HepG2 (cell line): ENCODE data around the gene UROD. TPM values are rescaled to one million over a fixed set of nuclear protein-coding genes. Genes with fewer than 3 reads are reported as not detected.

Experiments
- ATAC-seq: fragments of 200-7000 bp; cut with Tn5 transposase; 3 replicates; pipeline ENCODE4 v1.9.1; 2020; ENCODE audit warnings: mild to moderate bottlenecking, moderate library complexity
- BruUV-seq: library from RNA; stranded (reverse); fragments of 400-500 nt; replicated peaks from 2 replicates; lab custom pipeline; 2021; lab: Mats Ljungman, UMichigan
- CTCF ChIA-PET: fragments of 300-600 bp; formaldehyde crosslinking; extraction: SDS; loops from one replicate; lab custom pipeline; 2021; ENCODE audit warnings: low total read pairs, inconsistent platforms, low intra/inter-chr PET ratio; lab: Yijun Ruan, JAX
- POLR2A ChIA-PET: fragments of 350-600 bp; sonication (Branson Sonifier 250); formaldehyde crosslinking; loops from one replicate; lab custom pipeline; 2020; ENCODE audit warnings: antibody characterized with exemption, inconsistent platforms; lab: Yijun Ruan, JAX
- DNase-seq: peaks from one replicate; pipeline ENCODE4 v3.0.0-alpha.2; 2015; ENCODE audit warnings: low spot score
- FAIRE-seq: peaks from 3 replicates; lab custom pipeline; 2011; peaks lifted over from hg19 to GRCh38; lab: Jason Lieb, UNC
- H2AFZ ChIP-seq: one replicate; pipeline ENCODE4 v1.6.1; 2011; ENCODE audit warnings: low read length, inconsistent platforms
- H3K27ac ChIP-seq: fragments of 300-600 bp; 3 replicates; pipeline ENCODE4 v1.8.0; 2011; ENCODE audit warnings: mixed run types, mild to moderate bottlenecking, mixed read lengths, low read length, inconsistent platforms; ENCODE audit not compliant: insufficient read depth; ENCODE audit errors: extremely low read length
- H3K27me3 ChIP-seq, 2 experiments: fragments of 200-600 bp in 1 of 2; 2 replicates in 1 of 2; 3 replicates in 1 of 2; pipeline versions ENCODE4 v1.6.0 to v1.8.0; 2011; ENCODE audit warnings: low read length in 2 of 2, mild to moderate bottlenecking in 2 of 2, moderate library complexity in 2 of 2, inconsistent platforms in 1 of 2; ENCODE audit not compliant: insufficient read depth in 2 of 2, control insufficient read depth in 1 of 2
- H3K36me3 ChIP-seq, 2 experiments: fragments of 200-600 bp in 1 of 2; replicated peaks in 1 of 2; 2 replicates in 1 of 2; 3 replicates in 1 of 2; pipeline versions ENCODE4 v1.5.1 to v1.8.0; 2011; ENCODE audit warnings: low read length in 2 of 2, inconsistent platforms in 1 of 2; ENCODE audit not compliant: insufficient read depth in 2 of 2, control insufficient read depth in 1 of 2
- H3K4me1 ChIP-seq: 2 replicates; pipeline ENCODE4 v1.5.1; 2012; ENCODE audit warnings: low read length, inconsistent platforms; ENCODE audit not compliant: insufficient read depth
- H3K4me2 ChIP-seq: 2 replicates; pipeline ENCODE4 v1.6.0; 2011; ENCODE audit warnings: low read depth, low read length, inconsistent platforms
- H3K4me3 ChIP-seq, 3 experiments: fragments of 200-600 bp in 1 of 3; sonication (generic), shearing (Covaris generic) in 1 of 3; replicated peaks in 1 of 3; 2 replicates each; pipeline ENCODE4 v1.5.1; 2011 to 2016; ENCODE audit warnings: low read length in 3 of 3, inconsistent platforms in 2 of 3, low read depth in 2 of 3, mild to moderate bottlenecking in 2 of 3, control low read depth in 1 of 3, mixed read lengths in 1 of 3; ENCODE audit not compliant: insufficient read depth in 1 of 3
- H3K79me2 ChIP-seq: one replicate; pipeline ENCODE4 v1.6.1; 2011; ENCODE audit warnings: low read length, inconsistent platforms; ENCODE audit not compliant: insufficient read depth
- H3K9ac ChIP-seq: 2 replicates; pipeline ENCODE4 v1.6.0; 2011; ENCODE audit warnings: mild to moderate bottlenecking, low read depth, low read length, inconsistent platforms; ENCODE audit not compliant: insufficient read depth
- H3K9me3 ChIP-seq: 2 replicates; pipeline ENCODE4 v1.5.1; 2012; ENCODE audit warnings: mild to moderate bottlenecking, low read length
- H4K20me1 ChIP-seq: 2 replicates; pipeline ENCODE4 v1.6.0; 2011; ENCODE audit warnings: inconsistent platforms, mild to moderate bottlenecking, low read length, moderate library complexity; ENCODE audit not compliant: insufficient read depth
- ARID5B ChIP-seq: IDR thresholded peaks from 2 replicates; pipeline ENCODE4 v1.4.0; 2020; ENCODE audit warnings: mild to moderate bottlenecking, missing genetic modification reagents
- CBX1 ChIP-seq: IDR thresholded peaks from one replicate; pipeline ENCODE4 v1.6.1; 2016; ENCODE audit warnings: antibody characterized with exemption, low read depth
- DR1 ChIP-seq: sonication (generic); formaldehyde crosslinking; IDR thresholded peaks from 2 replicates; pipeline ENCODE4 v1.8.0; 2021; ENCODE audit warnings: mild to moderate bottlenecking, missing genetic modification reagents, inconsistent platforms
- HNRNPK ChIP-seq: fragments of 200-400 bp; formaldehyde crosslinking; IDR thresholded peaks from 2 replicates; pipeline ENCODE4 v1.6.1; 2018; ENCODE audit warnings: low read length, low read depth, moderate library complexity, mild to moderate bottlenecking; ENCODE audit not compliant: poor library complexity, severe bottlenecking
- KDM6A ChIP-seq: IDR thresholded peaks from 2 replicates; pipeline ENCODE4 v1.6.1; 2016; ENCODE audit warnings: low read depth
- LRRFIP1 ChIP-seq: sonication (generic); formaldehyde crosslinking; conservative IDR thresholded peaks from 2 replicates; pipeline ENCODE4 v1.4.0; 2020; ENCODE audit warnings: missing genetic modification reagents
- NR2C2 ChIP-seq: sonication (generic); formaldehyde crosslinking; IDR thresholded peaks from 2 replicates; pipeline ENCODE4 v1.4.0; 2020; ENCODE audit warnings: missing genetic modification reagents, mild to moderate bottlenecking, moderate library complexity, borderline replicate concordance
- NR2F6 ChIP-seq, 2 experiments: IDR thresholded peaks; 2 replicates each; pipeline ENCODE4 v1.6.1; 2016; ENCODE audit warnings: antibody characterized with exemption in 1 of 2, mild to moderate bottlenecking in 1 of 2
- POLR2G ChIP-seq: fragments of 200-400 bp; formaldehyde crosslinking; IDR thresholded peaks from 2 replicates; pipeline ENCODE4 v1.6.1; 2018; ENCODE audit warnings: mild to moderate bottlenecking, low read depth, low read length, moderate library complexity
- RFXAP ChIP-seq: sonication (generic); formaldehyde crosslinking; IDR thresholded peaks from 2 replicates; pipeline ENCODE4 v1.4.0; 2020; ENCODE audit warnings: missing genetic modification reagents, borderline replicate concordance
- SNAPC5 ChIP-seq: sonication (generic); formaldehyde crosslinking; IDR thresholded peaks from 2 replicates; pipeline ENCODE4 v1.8.1; 2023; ENCODE audit warnings: mild to moderate bottlenecking, missing genetic modification reagents, borderline replicate concordance
- ZNF670 ChIP-seq: sonication (generic); formaldehyde crosslinking; IDR thresholded peaks from 2 replicates; pipeline ENCODE4 v1.8.0; 2022; ENCODE audit warnings: mild to moderate bottlenecking, missing genetic modification reagents, borderline replicate concordance
- ZNF678 ChIP-seq: sonication (generic); formaldehyde crosslinking; IDR thresholded peaks from 2 replicates; pipeline ENCODE4 v1.4.0; 2020; ENCODE audit warnings: mild to moderate bottlenecking, missing genetic modification reagents
- ZNF710 ChIP-seq: sonication (generic); formaldehyde crosslinking; IDR thresholded peaks from 2 replicates; pipeline ENCODE4 v1.5.0; 2020; ENCODE audit warnings: mild to moderate bottlenecking, missing genetic modification reagents, borderline replicate concordance
- ZNF720 ChIP-seq: sonication (generic); formaldehyde crosslinking; IDR thresholded peaks from 2 replicates; pipeline ENCODE4 v1.4.0; 2020; ENCODE audit warnings: missing genetic modification reagents
- WGBS: methylation state at CpG from one replicate; pipeline ENCODE4 v1.1.6; 2017; ENCODE audit warnings: low lambda C conversion rate; 5-methylcytosine and 5-hydroxymethylcytosine counted together
- in situ Hi-C: cut with HindIII; loops from 2 replicates; pipeline ENCODE4 v1.10.0; 2017; ENCODE audit warnings: low pct_unique_long_range_greater_than_20kb; ENCODE audit not compliant: extremely low pct_ligation_motif_present
- intact Hi-C: fragments of 100-400 bp; cut with micrococcal nuclease; formaldehyde crosslinking; loops from one replicate; pipeline ENCODE4 v1.10.0; 2022; ENCODE audit not compliant: unreplicated experiment
- polyA plus RNA-seq, 8 experiments: library from polyadenylated mRNA; depleted of rRNA in 3 of 8; stranded (reverse) in 7 of 8; unstranded in 1 of 8; fragments of >200 nt; fragmentation: Illumina TruSeq in 4 of 8; extraction: Trizol in 4 of 8; gene quantifications; 2 replicates each; pipeline versions ENCODE4 v1.2.1 to v1.2.3, GENCODE V29; 2011 to 2016; ENCODE audit warnings: low read depth in 4 of 8, missing spikeins in 1 of 8, mixed read lengths in 1 of 8; ENCODE audit not compliant: insufficient read depth in 1 of 8
- total RNA-seq, 5 experiments: library from RNA; depleted of rRNA; stranded (reverse); fragments of >200 nt; fragmentation: Illumina TruSeq; extraction: Trizol; gene quantifications; 2 replicates each; pipeline ENCODE4 v1.2.3, GENCODE V29; 2016; ENCODE audit warnings: low read depth in 1 of 5

The UROD gene
- total and polyA plus RNA-seq, 2 of the 13 experiments (the other 11 are each of a cell fraction or from before 2014, with no cell fraction given), result 162 to 171 TPM

GRCh38 chr1:45043094-45043493 is 31.0 kb downstream of the UROD start:
- Histone ChIP-seq H3K9ac (no peak overlapping the region), H3K4me1 (peaks cover 14% of the 10 kb centered on the region), H3K4me3 (no peak overlapping the region), H4K20me1 (no peaks in the 10 kb centered on the region), H3K9me3 (no peaks in the 10 kb centered on the region), H3K36me3 (peaks cover 13 to 43% of the 10 kb centered on the region in 2 experiments; a peak in 4 of 5 replicates), H3K27ac (no peak overlapping the region), H3K4me2 (no peak overlapping the region), H2AFZ (no peak overlapping the region), H3K79me2 (no peaks in the 10 kb centered on the region), H3K27me3 (no peaks in the 10 kb centered on the region)
- in situ Hi-C loops (no loop called here), intact Hi-C loops (no loop called here)
- FAIRE-seq, result no peak
- no peak for ATAC-seq
- ChIA-PET CTCF (no interaction called here), POLR2A (no interaction called here)
- BruUV-seq, result no TSS peak
- TF ChIP-seq POLR2G (no peak), DR1 (no peak), ARID5B (CRISPR knock-in tag) (no peak), ZNF710 (no peak), ZNF670 (CRISPR knock-in tag) (no peak), ZNF720 (CRISPR knock-in tag) (no peak), RFXAP (CRISPR knock-in tag) (no peak), LRRFIP1 (no peak), ZNF678 (CRISPR knock-in tag) (no peak), NR2F6 (IDR thresholded peaks at IDR 0.05) (no peak), NR2F6 (CRISPR knock-in tag; IDR thresholded peaks at IDR 0.05) (no peak), HNRNPK (no peak), NR2C2 (CRISPR knock-in tag) (no peak), KDM6A (CRISPR knock-in tag) (no peak), CBX1 (no peak), SNAPC5 (no peak)
- WGBS, result 96% methylated on average over 5 of the region's 5 CpGs
- DNase-seq, result no peak
